Measurements from ENCODE around the gene LRRC25. TPM values are rescaled to one million over a fixed set of nuclear protein-coding genes. Genes with fewer than 3 reads are reported as not detected.

Gene LRRC25
- total RNA-seq, 1 donor from 2014 or later = not detected

GRCh38 chr19:18373892-18374629 lies 23.4 kb downstream of the LRRC25 start:
- H3K27ac Mint-ChIP-seq (ENCODE audit: unreplicated experiment) = peak overlapping the region; percentile 96
- no peak for TF ChIP-seq CTCF (IDR thresholded peaks at IDR 0.05; ENCODE audit: unreplicated experiment)
- H3K9me3 Mint-ChIP-seq (ENCODE audit: unreplicated experiment) = no peaks in the 10 kb centered on the region
- no peak overlapping the region for H3K4me3 Mint-ChIP-seq (ENCODE audit: unreplicated experiment)
- H3K36me3 Mint-ChIP-seq (ENCODE audit: low read depth, unreplicated experiment) = no peaks in the 10 kb centered on the region
- H3K4me1 Mint-ChIP-seq (ENCODE audit: unreplicated experiment) = peaks cover 9% of the 10 kb centered on the region
- DNase-seq (ENCODE audit: low spot score) = peak; percentile 75
- H3K27me3 Mint-ChIP-seq (ENCODE audit: unreplicated experiment) = peaks cover 9% of the 10 kb centered on the region

GRCh38 chr19:18373407-18373891 lies 24.0 kb downstream of the LRRC25 start:
- peak overlapping the region; percentile 96 for H3K27ac Mint-ChIP-seq (ENCODE audit: unreplicated experiment)
- H3K27me3 Mint-ChIP-seq (ENCODE audit: unreplicated experiment) = peaks cover 9% of the 10 kb centered on the region
- H3K9me3 Mint-ChIP-seq (ENCODE audit: unreplicated experiment) = no peaks in the 10 kb centered on the region
- no peaks in the 10 kb centered on the region for H3K36me3 Mint-ChIP-seq (ENCODE audit: low read depth, unreplicated experiment)
- TF ChIP-seq CTCF (IDR thresholded peaks at IDR 0.05; ENCODE audit: unreplicated experiment) = no peak
- no peak overlapping the region for H3K4me3 Mint-ChIP-seq (ENCODE audit: unreplicated experiment)
- no peak for DNase-seq (ENCODE audit: low spot score)
- H3K4me1 Mint-ChIP-seq (ENCODE audit: unreplicated experiment) = peaks cover 9% of the 10 kb centered on the region

- no peaks in the 10 kb centered on the region for H3K36me3 Mint-ChIP-seq (ENCODE audit: low read depth, unreplicated experiment)
- H3K4me3 Mint-ChIP-seq (ENCODE audit: unreplicated experiment) = no peak overlapping the region
- peaks cover 16% of the 10 kb centered on the region for H3K4me1 Mint-ChIP-seq (ENCODE audit: unreplicated experiment)
- H3K27ac Mint-ChIP-seq (ENCODE audit: unreplicated experiment) = no peak overlapping the region
- DNase-seq (ENCODE audit: low spot score) = no peak
- no peak for TF ChIP-seq CTCF (IDR thresholded peaks at IDR 0.05; ENCODE audit: unreplicated experiment)
- H3K9me3 Mint-ChIP-seq (ENCODE audit: unreplicated experiment) = no peaks in the 10 kb centered on the region
- H3K27me3 Mint-ChIP-seq (ENCODE audit: unreplicated experiment) = peaks cover 3% of the 10 kb centered on the region
Measured at GRCh38 chr19:18368504-18369222, 28.8 kb downstream of the LRRC25 start.

GRCh38 chr19:18366021-18366435 lies 31.4 kb downstream of the LRRC25 start:
- DNase-seq (ENCODE audit: low spot score) = no peak
- no peak overlapping the region for H3K4me3 Mint-ChIP-seq (ENCODE audit: unreplicated experiment)
- TF ChIP-seq CTCF (IDR thresholded peaks at IDR 0.05; ENCODE audit: unreplicated experiment) = no peak
- H3K27ac Mint-ChIP-seq (ENCODE audit: unreplicated experiment) = no peak overlapping the region
- H3K9me3 Mint-ChIP-seq (ENCODE audit: unreplicated experiment) = no peaks in the 10 kb centered on the region
- H3K36me3 Mint-ChIP-seq (ENCODE audit: low read depth, unreplicated experiment) = peaks cover 11% of the 10 kb centered on the region
- peaks cover 13% of the 10 kb centered on the region for H3K4me1 Mint-ChIP-seq (ENCODE audit: unreplicated experiment)
- peaks cover 3% of the 10 kb centered on the region for H3K27me3 Mint-ChIP-seq (ENCODE audit: unreplicated experiment)
